Activated naive CD8-positive, alpha-beta T cell treated with anti-CD3 and anti-CD28 coated beads, Interleukin-2, amount 50 U/mL, for 16 hours (primary cell): ENCODE data around the gene MRM2.

Source experiments
- DNase-seq: peaks from one replicate; pipeline ENCODE4 v3.0.0-alpha.2; 2020; ENCODE audit warnings: low read depth, low spot score

Gene MRM2

GRCh38 chr7:2203766-2204300 lies 38.2 kb downstream of the MRM2 start:
- no peak for DNase-seq

GRCh38 chr7:2202901-2203765 lies 38.9 kb downstream of the MRM2 start:
- DNase-seq: no peak

GRCh38 chr7:2202361-2202761 lies 39.6 kb downstream of the MRM2 start:
- no peak for DNase-seq

GRCh38 chr7:2201686-2202360 lies 40.2 kb downstream of the MRM2 start:
- no peak for DNase-seq

- no peak for DNase-seq
Observed at GRCh38 chr7:2201128-2201527, 40.9 kb downstream of the MRM2 start.

GRCh38 chr7:2200584-2200980 lies 41.4 kb downstream of the MRM2 start:
- DNase-seq: no peak

GRCh38 chr7:2199956-2200583 lies 41.9 kb downstream of the MRM2 start:
- DNase-seq: no peak

GRCh38 chr7:2199528-2199927 lies 42.5 kb downstream of the MRM2 start:
- DNase-seq: no peak

- DNase-seq: no peak
Observed at GRCh38 chr7:2198760-2199159, 43.2 kb downstream of the MRM2 start.

- no peak for DNase-seq
Observed at GRCh38 chr7:2198206-2198605, 43.8 kb downstream of the MRM2 start.

GRCh38 chr7:2197436-2198155 lies 44.4 kb downstream of the MRM2 start:
- no peak for DNase-seq

- no peak for DNase-seq
Observed at GRCh38 chr7:2196381-2197378, 45.3 kb downstream of the MRM2 start.

- DNase-seq: no peak
Observed at GRCh38 chr7:2195400-2196246, 46.4 kb downstream of the MRM2 start.

GRCh38 chr7:2193575-2194305 lies 48.3 kb downstream of the MRM2 start:
- no peak for DNase-seq

GRCh38 chr7:2192831-2193534 lies 49.0 kb downstream of the MRM2 start:
- DNase-seq: no peak

- no peak for DNase-seq
Observed at GRCh38 chr7:2191016-2191415, 51.0 kb downstream of the MRM2 start.

- DNase-seq: no peak
Observed at GRCh38 chr7:2190531-2190930, 51.5 kb downstream of the MRM2 start.

GRCh38 chr7:2186166-2186565 lies 55.8 kb downstream of the MRM2 start:
- DNase-seq: no peak
